Loucy (cell line): ENCODE measurements around the gene TLR3.

Source experiments
- H2AFZ ChIP-seq: fragments of 200-600 bp; sonication (generic); 2 replicates; pipeline ENCODE4 v1.6.0; 2016; ENCODE audit warnings: antibody characterized with exemption, mild to moderate bottlenecking, low read length, moderate library complexity
- H3F3A ChIP-seq: fragments of 200-600 bp; 2 replicates; pipeline ENCODE4 v1.6.0; 2016; ENCODE audit warnings: antibody characterized with exemption, low read depth, mild to moderate bottlenecking
- H3K27me3 ChIP-seq: fragments of 200-600 bp; sonication (generic); 2 replicates; pipeline ENCODE4 v1.6.1; 2014; ENCODE audit warnings: low read length, mild to moderate bottlenecking; ENCODE audit not compliant: insufficient read depth, poor library complexity, severe bottlenecking
- H3K36me3 ChIP-seq: fragments of 200-600 bp; sonication (generic); 2 replicates; pipeline ENCODE4 v1.6.1; 2016; ENCODE audit warnings: low read length; ENCODE audit not compliant: insufficient read depth
- H3K4me1 ChIP-seq: fragments of 200-600 bp; sonication (generic); 2 replicates; pipeline ENCODE4 v1.5.1; 2014; ENCODE audit warnings: low read length, mild to moderate bottlenecking; ENCODE audit not compliant: insufficient read depth, poor library complexity, severe bottlenecking
- H3K4me2 ChIP-seq: fragments of 200-600 bp; sonication (generic); 2 replicates; pipeline ENCODE4 v1.6.0; 2014; ENCODE audit warnings: antibody characterized with exemption, low read length, low read depth, mild to moderate bottlenecking; ENCODE audit not compliant: poor library complexity, severe bottlenecking
- H3K4me3 ChIP-seq: fragments of 200-600 bp; sonication (generic); 2 replicates; pipeline ENCODE4 v1.5.1; 2014; ENCODE audit warnings: low read length, mild to moderate bottlenecking, mixed read lengths; ENCODE audit not compliant: poor library complexity, severe bottlenecking
- H3K79me2 ChIP-seq: fragments of 200-600 bp; sonication (generic); 2 replicates; pipeline ENCODE4 v1.6.1; 2014; ENCODE audit warnings: low read length; ENCODE audit not compliant: insufficient read depth
- H3K9ac ChIP-seq: fragments of 200-600 bp; sonication (generic); 2 replicates; pipeline ENCODE4 v1.6.0; 2014; ENCODE audit warnings: mild to moderate bottlenecking, low read depth, low read length, moderate library complexity; ENCODE audit not compliant: poor library complexity, severe bottlenecking
- H3K9me2 ChIP-seq: fragments of 200-600 bp; sonication (generic); replicated peaks from 2 replicates; pipeline ENCODE4 v1.6.1; 2016; ENCODE audit warnings: low read depth, low read length, mixed read lengths
- H3K9me3 ChIP-seq: fragments of 200-600 bp; sonication (generic); 2 replicates; pipeline ENCODE4 v1.6.1; 2014; ENCODE audit warnings: mild to moderate bottlenecking, antibody characterized with exemption, low read length, low read depth; ENCODE audit not compliant: insufficient read depth
- H4K20me1 ChIP-seq: fragments of 200-600 bp; sonication (generic); 2 replicates; pipeline ENCODE4 v1.6.0; 2014; ENCODE audit warnings: antibody characterized with exemption, low read length, mild to moderate bottlenecking; ENCODE audit not compliant: insufficient read depth, poor library complexity, severe bottlenecking
- CTCF ChIP-seq: fragments of 200-600 bp; sonication (generic); conservative IDR thresholded peaks from 2 replicates; pipeline ENCODE4 v1.5.1; 2014; ENCODE audit warnings: mild to moderate bottlenecking, antibody characterized with exemption, low read length
- EZH2phosphoT487 ChIP-seq: fragments of 200-600 bp; IDR thresholded peaks from 2 replicates; pipeline ENCODE4 v1.6.1; 2018; ENCODE audit warnings: antibody characterized with exemption, mild to moderate bottlenecking, moderate library complexity, borderline replicate concordance

Gene TLR3

GRCh38 chr4:186029571-186030398 is 39.2 kb upstream of the TLR3 start:
- Histone ChIP-seq H3K9me3 (no peaks in the 10 kb centered on the region), H3K27me3 (no peaks in the 10 kb centered on the region), H3K4me1 (no peaks in the 10 kb centered on the region), H4K20me1 (no peaks in the 10 kb centered on the region), H2AFZ (no peak overlapping the region), H3K9ac (no peak overlapping the region), H3K9me2 (no peaks in the 10 kb centered on the region), H3F3A (no peaks in the 10 kb centered on the region), H3K4me3 (no peak overlapping the region), H3K4me2 (no peak overlapping the region), H3K36me3 (no peaks in the 10 kb centered on the region), H3K79me2 (no peaks in the 10 kb centered on the region)
- TF ChIP-seq EZH2phosphoT487 = no peak
- TF ChIP-seq CTCF = no peak

GRCh38 chr4:186030399-186030775 is 38.6 kb upstream of the TLR3 start:
- Histone ChIP-seq H3F3A (no peaks in the 10 kb centered on the region), H3K9me2 (no peaks in the 10 kb centered on the region), H3K4me3 (no peak overlapping the region), H3K4me2 (no peak overlapping the region), H2AFZ (no peak overlapping the region), H4K20me1 (no peaks in the 10 kb centered on the region), H3K9ac (no peak overlapping the region), H3K36me3 (no peaks in the 10 kb centered on the region), H3K27me3 (no peaks in the 10 kb centered on the region), H3K4me1 (no peaks in the 10 kb centered on the region), H3K79me2 (no peaks in the 10 kb centered on the region), H3K9me3 (no peaks in the 10 kb centered on the region; the same call in 1 of the 2 replicates)
- TF ChIP-seq EZH2phosphoT487 = no peak
- TF ChIP-seq CTCF = no peak

- no peaks in the 10 kb centered on the region for H3K27me3 ChIP-seq
- H2AFZ ChIP-seq = no peak overlapping the region
- no peaks in the 10 kb centered on the region for H3K79me2 ChIP-seq
- H3K4me1 ChIP-seq = no peaks in the 10 kb centered on the region
- H3K4me3 ChIP-seq = no peak overlapping the region
- H3K9me3 ChIP-seq = no peaks in the 10 kb centered on the region; the same call in 1 of the 2 replicates
- no peak for TF ChIP-seq EZH2phosphoT487
- no peak for TF ChIP-seq CTCF
- H3K9me2 ChIP-seq = no peaks in the 10 kb centered on the region
- no peaks in the 10 kb centered on the region for H3K36me3 ChIP-seq
- no peaks in the 10 kb centered on the region for H4K20me1 ChIP-seq
- H3K9ac ChIP-seq = no peak overlapping the region
- H3K4me2 ChIP-seq = no peak overlapping the region
- H3F3A ChIP-seq = no peaks in the 10 kb centered on the region
Observed at GRCh38 chr4:186030795-186031194, 38.2 kb upstream of the TLR3 start.
